ENCODE measurements around the gene ZNF516. TPM values are rescaled to one million over a fixed set of nuclear protein-coding genes. Genes with fewer than 3 reads are reported as not detected.

The ZNF516 gene, protein sequence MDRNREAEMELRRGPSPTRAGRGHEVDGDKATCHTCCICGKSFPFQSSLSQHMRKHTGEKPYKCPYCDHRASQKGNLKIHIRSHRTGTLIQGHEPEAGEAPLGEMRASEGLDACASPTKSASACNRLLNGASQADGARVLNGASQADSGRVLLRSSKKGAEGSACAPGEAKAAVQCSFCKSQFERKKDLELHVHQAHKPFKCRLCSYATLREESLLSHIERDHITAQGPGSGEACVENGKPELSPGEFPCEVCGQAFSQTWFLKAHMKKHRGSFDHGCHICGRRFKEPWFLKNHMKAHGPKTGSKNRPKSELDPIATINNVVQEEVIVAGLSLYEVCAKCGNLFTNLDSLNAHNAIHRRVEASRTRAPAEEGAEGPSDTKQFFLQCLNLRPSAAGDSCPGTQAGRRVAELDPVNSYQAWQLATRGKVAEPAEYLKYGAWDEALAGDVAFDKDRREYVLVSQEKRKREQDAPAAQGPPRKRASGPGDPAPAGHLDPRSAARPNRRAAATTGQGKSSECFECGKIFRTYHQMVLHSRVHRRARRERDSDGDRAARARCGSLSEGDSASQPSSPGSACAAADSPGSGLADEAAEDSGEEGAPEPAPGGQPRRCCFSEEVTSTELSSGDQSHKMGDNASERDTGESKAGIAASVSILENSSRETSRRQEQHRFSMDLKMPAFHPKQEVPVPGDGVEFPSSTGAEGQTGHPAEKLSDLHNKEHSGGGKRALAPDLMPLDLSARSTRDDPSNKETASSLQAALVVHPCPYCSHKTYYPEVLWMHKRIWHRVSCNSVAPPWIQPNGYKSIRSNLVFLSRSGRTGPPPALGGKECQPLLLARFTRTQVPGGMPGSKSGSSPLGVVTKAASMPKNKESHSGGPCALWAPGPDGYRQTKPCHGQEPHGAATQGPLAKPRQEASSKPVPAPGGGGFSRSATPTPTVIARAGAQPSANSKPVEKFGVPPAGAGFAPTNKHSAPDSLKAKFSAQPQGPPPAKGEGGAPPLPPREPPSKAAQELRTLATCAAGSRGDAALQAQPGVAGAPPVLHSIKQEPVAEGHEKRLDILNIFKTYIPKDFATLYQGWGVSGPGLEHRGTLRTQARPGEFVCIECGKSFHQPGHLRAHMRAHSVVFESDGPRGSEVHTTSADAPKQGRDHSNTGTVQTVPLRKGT
- total RNA-seq (2022; extraction: Qiagen RNA extraction): 3.1 to 4.5 TPM (median 3.8 TPM) in 5 replicates

GRCh38 chr18:76495006-76495370, at the start of gene ZNF516:
Gene ZNF516, minus strand, starts transcription at chr18:76495242. Its CDS starts 52,188 bp downstream, at chr18:76443054.

